NCI-H2107 treated with DMSO at 0.1 percent for 48 hours (cell line): ENCODE results near the gene CHAF1A.

ENCODE experiments used
- DNase-seq: peaks from one replicate; lab custom pipeline; 2025; ENCODE audit not compliant: unreplicated experiment; lab: John Stamatoyannopoulos, UW

Gene CHAF1A

DNA sequence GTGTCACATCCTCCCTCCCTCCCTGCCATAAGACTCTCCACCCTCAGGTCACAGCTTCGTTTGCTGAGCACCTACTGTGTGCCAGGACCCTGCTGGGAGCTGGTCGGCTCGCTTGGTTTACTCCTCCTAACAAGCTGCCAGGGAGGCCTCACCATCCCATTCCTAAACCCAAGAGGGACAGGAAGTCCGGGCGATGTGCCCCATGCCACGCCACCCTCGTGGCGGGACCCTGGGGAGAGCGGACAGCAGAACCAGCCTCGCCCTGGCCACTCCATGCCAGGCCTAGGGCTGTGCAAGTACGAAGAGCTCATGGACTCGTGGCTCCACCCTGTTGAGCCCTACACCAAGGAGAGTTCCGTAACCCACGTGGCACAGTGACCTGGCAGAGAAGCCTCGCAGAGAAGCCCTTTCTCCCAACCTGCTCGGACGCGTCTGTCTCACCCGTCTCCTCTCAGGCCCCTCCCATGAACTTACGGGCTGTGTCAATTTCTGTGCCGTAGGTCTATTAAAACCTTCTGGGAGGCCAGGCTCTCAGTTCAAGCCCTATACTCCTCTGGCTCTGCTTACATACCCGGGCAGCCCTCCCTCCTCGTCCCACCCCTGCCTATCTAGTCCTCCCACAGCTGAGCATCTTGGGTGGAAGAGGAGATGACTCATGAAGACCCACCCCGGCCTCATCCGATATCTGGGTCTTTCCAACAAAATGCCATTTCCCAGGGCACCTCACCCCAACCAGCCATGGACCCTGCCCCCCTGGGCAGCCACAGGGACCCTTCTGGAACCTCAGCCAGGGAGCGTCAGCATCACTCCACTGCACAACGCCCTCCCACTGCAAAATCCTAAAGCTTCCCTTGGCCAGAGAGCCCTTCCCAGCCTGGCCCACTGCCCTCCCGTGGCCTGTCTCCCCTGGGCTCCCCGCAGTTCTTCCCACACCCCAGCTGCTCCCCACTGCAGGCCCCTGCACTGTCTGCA lies 52.6 kb downstream of the CHAF1A start:
- DNase-seq: no peak

DNA sequence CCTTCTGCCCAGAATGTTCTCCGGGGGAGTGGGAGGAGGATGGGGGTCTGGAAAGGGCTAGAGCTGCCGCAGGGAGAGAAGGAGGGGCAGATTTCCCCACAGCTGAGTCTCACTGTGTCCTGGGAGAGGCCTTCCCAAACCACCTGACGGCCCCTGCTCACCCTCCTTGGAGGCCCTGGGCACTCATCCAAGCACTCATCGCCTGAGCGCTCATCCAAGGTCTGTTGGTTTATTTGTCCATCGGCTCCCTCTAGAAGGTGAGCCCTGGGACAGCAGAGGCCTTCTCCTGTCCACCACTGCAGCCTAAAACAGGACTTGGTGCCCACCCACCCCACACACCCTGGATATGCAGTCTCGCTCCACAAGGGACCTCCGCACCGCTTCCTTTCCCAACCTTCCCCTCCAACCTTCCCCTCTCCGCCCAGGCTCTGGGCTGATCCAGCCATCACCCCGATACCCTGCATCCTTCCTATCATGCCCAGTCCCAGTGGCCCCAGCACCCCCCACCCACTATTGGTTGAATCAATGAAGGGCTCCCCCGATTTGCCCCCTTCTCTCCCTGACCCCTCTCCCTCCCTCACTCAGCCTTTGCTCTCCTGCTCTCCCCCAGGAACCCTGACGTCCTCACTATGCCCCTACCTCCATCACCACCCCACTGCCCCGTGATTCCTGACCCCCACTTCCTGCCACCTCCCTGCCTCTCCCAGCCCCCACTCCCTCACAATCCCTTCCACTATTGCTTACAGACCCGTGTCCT lies 53.5 kb downstream of the CHAF1A start:
- DNase-seq: peak; percentile 30

DNA sequence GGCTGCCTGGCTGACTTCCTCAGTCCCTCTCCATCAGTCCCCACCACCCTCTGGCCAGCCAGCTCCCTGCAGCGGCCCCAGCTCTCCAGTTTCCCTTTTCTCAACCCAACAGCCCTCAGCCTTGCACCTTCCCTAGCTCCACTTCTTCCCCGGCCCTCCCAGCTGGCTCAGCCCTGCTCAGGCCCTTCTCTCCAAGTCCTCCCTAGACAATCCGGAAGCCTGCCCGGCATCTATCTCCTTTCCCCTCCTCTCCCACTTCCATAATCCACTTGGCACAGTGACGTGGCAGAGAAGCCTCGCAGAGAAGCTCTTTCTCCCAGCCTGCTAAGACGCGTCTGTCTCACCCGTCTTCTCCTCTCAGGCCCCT lies 54.0 kb downstream of the CHAF1A start:
- no peak for DNase-seq

GRCh38 chr19:4456843-4457653 lies 54.6 kb downstream of the CHAF1A start:
- DNase-seq: no peak

DNA sequence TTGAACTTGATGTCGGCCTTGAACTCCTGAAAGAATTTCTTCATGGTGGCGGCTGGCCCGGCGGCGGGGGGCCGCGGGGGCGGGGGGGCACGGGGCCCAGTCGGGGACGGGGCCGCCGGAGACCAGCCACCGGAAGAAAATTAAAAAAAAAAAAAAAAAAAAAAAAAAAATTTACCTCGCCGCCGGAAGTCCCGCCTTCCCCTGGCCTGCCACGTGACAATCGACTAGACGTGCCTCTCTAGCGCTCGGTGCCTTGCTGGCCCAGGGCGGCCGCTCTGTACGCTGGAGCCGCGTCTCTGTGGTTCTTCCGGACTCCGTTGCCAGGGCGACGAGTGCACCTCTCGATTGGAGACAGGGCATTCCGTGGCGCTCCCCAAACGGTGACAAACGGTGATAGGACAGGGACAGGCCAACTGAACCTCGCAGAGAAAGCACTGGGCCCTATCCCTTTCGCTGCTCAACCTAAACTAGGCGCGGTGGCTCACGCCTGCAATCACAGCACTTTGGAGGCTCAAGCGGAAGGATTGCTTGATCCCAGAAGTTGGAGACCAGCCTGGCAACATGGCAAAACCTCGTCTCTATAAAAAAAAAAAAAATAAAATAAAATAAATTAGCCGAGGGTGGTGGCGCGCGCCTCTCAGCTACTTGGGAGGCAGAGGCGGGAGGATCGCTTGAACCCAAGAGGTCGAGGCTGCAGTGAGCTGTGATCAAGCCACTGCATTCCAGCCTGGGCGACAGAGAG lies 55.4 kb downstream of the CHAF1A start, which contains the start of gene UBXN6:
Gene UBXN6, minus strand, starts transcription at position 141 of the 742 bp plus-strand sequence. Its CDS starts 97 bp downstream, at position 44.
- DNase-seq: peak; percentile 91

DNA sequence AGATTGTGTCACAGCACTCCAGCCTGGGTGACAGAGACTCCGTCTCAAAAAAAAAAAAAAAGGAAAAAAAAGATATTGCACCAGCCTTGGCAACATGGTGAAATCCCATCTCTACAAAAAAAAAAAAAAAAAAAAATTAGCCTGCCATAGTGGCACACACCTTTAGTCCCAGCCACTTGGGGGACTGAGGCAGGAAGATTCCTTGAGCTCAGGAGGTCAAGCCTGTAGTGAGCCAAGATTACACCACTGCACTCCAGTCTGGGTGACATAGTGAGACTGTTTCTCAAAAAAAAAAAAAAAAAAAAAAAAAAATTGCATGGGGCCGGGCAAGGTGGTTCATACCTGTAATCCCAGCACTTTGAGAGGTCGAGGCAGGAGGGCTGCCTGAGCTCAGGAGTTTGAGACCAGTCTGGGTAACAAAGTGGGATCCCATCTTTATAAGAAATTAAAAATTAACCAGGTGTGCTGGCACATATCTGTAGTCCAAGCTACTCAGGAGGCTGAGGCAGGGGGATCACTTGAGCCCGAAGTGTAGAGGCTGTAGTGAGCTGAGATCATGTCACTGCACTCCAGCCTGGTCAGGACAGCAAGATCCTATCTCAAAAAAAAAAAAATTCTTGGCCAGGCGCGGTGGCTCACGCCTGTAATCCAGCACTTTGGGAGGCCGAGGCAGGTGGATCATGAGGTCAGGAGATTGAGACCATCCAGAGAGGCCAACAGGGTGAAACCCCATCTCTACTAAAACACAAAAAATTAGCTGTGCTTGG lies 62.6 kb downstream of the CHAF1A start:
- no peak for DNase-seq

GRCh38 chr19:4467835-4468234 lies 65.4 kb downstream of the CHAF1A start:
- DNase-seq: no peak

- peak; percentile 100 for DNase-seq
Observed at GRCh38 chr19:4471403-4472173, 69.1 kb downstream of the CHAF1A start.

DNA sequence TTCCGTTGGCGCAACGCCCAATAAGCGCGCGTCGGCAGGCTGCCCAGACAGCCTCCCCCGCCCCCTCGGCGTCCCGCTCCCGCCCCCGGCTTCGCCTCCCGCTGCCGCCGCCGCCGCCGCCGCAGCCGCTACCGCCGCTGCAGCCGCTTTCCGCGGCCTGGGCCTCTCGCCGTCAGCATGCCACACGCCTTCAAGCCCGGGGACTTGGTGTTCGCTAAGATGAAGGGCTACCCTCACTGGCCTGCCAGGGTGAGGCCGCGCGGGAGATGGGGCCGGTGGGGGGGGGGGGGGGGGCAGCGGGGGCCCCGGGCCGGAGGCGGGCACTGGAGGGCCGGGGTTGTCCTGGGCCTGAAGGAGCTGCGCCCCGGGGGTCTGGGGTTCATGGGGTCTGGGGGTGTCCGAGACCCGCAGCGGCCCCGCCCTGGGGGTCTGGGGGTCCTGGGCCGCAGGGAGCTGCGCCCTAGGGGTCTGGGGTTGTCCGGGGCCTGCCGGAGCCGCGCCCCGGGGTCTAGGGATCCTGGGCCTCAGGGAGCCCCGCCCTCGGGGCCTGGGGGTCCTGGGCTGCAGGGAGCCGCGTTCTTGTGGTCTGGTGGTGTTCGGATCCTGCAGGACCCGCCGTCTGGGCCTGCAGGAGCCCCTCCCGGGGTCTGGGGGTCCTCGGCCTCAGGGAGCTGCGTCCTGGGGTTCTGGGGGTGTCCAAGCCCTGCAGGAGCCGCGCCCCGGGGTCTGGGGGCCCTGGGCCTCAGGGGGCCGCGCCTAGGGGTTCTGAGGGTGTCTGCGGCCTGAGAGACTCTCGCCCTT lies 69.9 kb downstream of the CHAF1A start, which contains the start of gene HDGFL2:
Gene HDGFL2, plus strand, starts transcription at position 124 of the 801 bp plus-strand sequence. Its CDS starts 54 bp downstream, at position 178.
- no peak for DNase-seq

GRCh38 chr19:4473011-4473762 lies 70.7 kb downstream of the CHAF1A start:
- no peak for DNase-seq

- DNase-seq: no peak
Observed at GRCh38 chr19:4473763-4474513, 71.5 kb downstream of the CHAF1A start.

DNA sequence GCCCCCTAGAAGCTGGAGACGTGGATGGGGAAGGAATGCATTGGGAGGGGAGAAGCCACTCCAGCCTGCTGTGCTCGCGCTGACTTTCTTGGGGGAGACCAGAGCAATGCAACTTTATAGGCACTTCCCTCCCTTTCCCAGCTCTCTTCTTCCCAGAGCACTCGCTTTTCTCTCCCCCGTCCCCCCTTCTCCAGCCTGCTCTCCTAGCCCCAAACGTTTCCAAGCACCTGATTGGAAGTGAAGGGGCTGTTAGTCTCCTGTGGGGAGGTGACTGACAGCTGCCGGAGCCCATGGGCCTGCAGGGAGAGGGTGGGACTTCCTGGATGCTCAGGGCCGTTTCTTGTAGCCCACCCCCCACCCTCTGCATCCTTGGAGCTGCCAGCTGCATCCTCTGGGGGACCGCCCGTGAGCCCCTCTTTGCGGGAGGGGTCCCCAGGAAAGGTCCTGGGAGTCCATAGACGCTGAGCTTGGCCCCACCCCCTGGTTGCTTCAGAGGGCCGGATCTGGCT lies 72.1 kb downstream of the CHAF1A start:
- peak; percentile 66 for DNase-seq

GRCh38 chr19:4477034-4477801 lies 74.8 kb downstream of the CHAF1A start:
- DNase-seq: no peak

- no peak for DNase-seq
Observed at GRCh38 chr19:4482721-4483364, 80.4 kb downstream of the CHAF1A start.

DNA sequence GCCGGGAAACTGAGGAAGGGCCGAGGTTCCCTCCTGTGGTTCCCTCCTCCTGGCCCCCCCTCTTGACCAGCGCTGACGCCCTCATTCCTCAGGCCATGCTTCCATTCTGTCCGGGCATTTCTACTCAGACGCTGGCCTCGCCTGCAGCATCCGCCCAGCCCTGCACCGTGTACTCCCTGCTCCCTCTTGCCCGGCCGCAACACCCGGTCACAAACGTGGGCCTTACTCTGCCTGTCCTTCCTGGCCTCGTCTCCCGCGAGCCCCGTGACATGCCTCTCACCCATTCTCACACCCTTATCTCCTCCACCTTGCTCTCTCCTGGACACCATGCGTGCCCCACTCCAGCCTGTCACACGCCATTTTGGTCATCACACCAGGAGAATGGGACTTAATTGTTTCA lies 80.9 kb downstream of the CHAF1A start:
- DNase-seq: no peak
